Skeletal muscle satellite cell (primary cell): Measurements from ENCODE around the gene APCDD1.
"Not testable (repeated sequence)": the region's sequence is repeated elsewhere in the genome, so short reads cannot be mapped to it uniquely, and the experiment has no call there.

ENCODE experiments used
- H3K27me3 ChIP-seq: 2 replicates; pipeline ENCODE4 v1.7.0; 2013; ENCODE audit warnings: low read length; ENCODE audit not compliant: control insufficient read depth, insufficient read depth
- H3K36me3 ChIP-seq: 2 replicates; pipeline ENCODE4 v1.7.0; 2013; ENCODE audit warnings: mild to moderate bottlenecking, control low read depth, low read length; ENCODE audit not compliant: insufficient read depth
- H3K4me1 ChIP-seq: 2 replicates; pipeline ENCODE4 v1.7.0; 2013; ENCODE audit warnings: low read length; ENCODE audit not compliant: control insufficient read depth, insufficient read depth
- H3K4me2 ChIP-seq: 2 replicates; pipeline ENCODE4 v1.7.0; 2013; ENCODE audit warnings: mild to moderate bottlenecking, low read length
- H3K4me3 ChIP-seq: 2 replicates; pipeline ENCODE4 v1.7.0; 2013; ENCODE audit warnings: low read length
- H3K9ac ChIP-seq: 2 replicates; pipeline ENCODE4 v1.7.0; 2013; ENCODE audit warnings: mild to moderate bottlenecking, low read depth, low read length, moderate library complexity
- H3K9me3 ChIP-seq: replicated peaks from 2 replicates; pipeline ENCODE4 v1.7.0; 2013; ENCODE audit warnings: mild to moderate bottlenecking, control low read depth, low read length

APCDD1 gene

DNA sequence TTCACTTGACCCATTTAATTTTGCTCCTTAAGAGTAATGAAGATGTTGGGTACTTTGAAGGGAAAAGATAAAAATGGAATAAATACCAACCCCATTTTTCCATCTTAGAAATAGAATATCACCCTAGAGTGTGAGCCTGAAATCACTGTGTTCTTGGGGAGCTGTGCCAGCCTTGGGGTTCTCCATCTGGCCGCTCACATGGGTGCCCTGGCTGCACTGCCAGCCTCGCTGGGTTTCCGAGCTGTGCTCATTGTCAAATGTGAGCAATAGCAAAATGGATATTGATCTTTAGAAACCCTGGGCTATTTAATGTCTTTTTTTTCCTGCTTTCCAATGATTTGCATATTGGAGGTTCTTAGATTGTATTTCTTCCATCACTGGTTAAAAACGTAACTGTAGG lies 9.3 kb downstream of the APCDD1 start:
- H3K27me3 ChIP-seq: peaks cover 33% of the 10 kb centered on the region
- no peaks in the 10 kb centered on the region for H3K4me1 ChIP-seq
- no peak overlapping the region for H3K4me2 ChIP-seq
- H3K36me3 ChIP-seq: no peaks in the 10 kb centered on the region
- no peaks in the 10 kb centered on the region for H3K9me3 ChIP-seq
- H3K9ac ChIP-seq: no peak overlapping the region
- H3K4me3 ChIP-seq: no peak overlapping the region

- H3K36me3 ChIP-seq, H3K4me3 ChIP-seq, H3K9me3 ChIP-seq, H3K9ac ChIP-seq, H3K4me1 ChIP-seq, H3K4me2 ChIP-seq: not testable (repeated sequence)
- H3K27me3 ChIP-seq: peaks cover 30% of the 10 kb centered on the region
These were observed 9.8 kb downstream of the APCDD1 start for GRCh38 chr18:10464161-10464648.

DNA sequence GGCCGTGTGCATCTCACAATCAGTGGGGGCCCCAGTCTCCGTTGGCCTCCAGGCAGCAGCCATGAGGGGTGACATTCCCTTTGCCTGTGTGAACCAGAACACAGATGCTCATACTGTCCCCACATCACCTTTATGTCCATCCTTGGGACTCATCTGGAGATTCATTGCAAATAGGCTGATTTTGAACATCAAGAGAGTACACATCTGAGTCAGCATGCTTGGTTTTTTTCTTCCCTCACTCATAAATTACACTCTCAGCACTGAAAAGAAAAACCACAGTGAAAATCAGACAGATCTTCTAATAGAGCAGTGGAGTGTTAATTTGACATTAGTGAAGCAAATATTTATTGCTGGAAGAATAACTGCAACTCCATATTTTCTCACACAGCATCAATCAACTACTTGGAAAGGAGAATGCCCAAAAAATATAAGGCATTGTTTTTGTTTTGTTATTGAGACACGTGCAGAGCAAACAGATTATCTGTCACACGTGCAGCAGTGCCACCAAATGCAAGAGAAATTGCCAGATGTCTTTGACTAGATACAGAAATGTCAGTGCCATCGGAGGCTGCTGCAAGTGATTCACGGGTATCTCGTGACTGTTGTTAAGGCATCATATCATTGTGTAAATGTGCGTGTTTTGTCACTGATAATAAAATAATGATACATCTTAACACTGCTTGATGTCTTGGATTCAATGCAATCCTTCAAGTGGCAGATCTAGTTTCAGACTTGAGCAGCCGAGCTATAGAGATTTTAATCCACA lies 10.9 kb downstream of the APCDD1 start:
- H3K4me2 ChIP-seq: no peak overlapping the region
- no peaks in the 10 kb centered on the region for H3K4me1 ChIP-seq
- no peak overlapping the region for H3K9ac ChIP-seq
- peaks cover 33% of the 10 kb centered on the region for H3K27me3 ChIP-seq
- H3K36me3 ChIP-seq: no peaks in the 10 kb centered on the region
- H3K9me3 ChIP-seq: no peaks in the 10 kb centered on the region
- no peak overlapping the region for H3K4me3 ChIP-seq

GRCh38 chr18:10470429-10470828 lies 16.0 kb downstream of the APCDD1 start:
- Histone ChIP-seq H3K9ac (no peak overlapping the region), H3K27me3 (peaks cover 31% of the 10 kb centered on the region), H3K9me3 (no peaks in the 10 kb centered on the region), H3K4me2 (no peak overlapping the region), H3K4me1 (no peaks in the 10 kb centered on the region), H3K4me3 (no peak overlapping the region), H3K36me3 (no peaks in the 10 kb centered on the region)

GRCh38 chr18:10471574-10471973 lies 17.1 kb downstream of the APCDD1 start:
- Histone ChIP-seq H3K9me3 (no peaks in the 10 kb centered on the region), H3K4me1 (no peaks in the 10 kb centered on the region), H3K9ac (no peak overlapping the region), H3K4me2 (no peak overlapping the region), H3K4me3 (no peak overlapping the region), H3K27me3 (peaks cover 23% of the 10 kb centered on the region), H3K36me3 (no peaks in the 10 kb centered on the region)

DNA sequence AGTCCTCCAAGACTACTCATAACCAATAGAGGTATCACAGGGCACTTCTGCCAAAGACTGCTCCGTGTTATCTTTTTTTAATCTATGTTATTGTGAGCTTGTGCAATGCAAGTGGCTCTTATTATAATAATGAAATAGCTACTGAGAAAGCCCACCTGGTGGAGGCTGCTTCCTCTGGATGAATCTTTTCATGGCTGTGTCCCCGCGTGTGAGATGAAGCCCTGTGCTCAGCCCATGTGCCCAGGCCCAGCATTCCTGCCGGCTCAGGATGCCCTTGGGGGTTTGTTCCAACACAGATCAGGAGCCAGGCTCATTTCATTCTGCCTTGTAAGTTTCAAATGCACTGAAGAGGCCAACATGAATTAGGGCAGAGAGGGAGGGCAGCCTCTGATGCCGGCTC lies 18.7 kb downstream of the APCDD1 start:
- no peak overlapping the region for H3K4me3 ChIP-seq
- H3K4me1 ChIP-seq: no peaks in the 10 kb centered on the region
- H3K4me2 ChIP-seq: no peak overlapping the region
- no peaks in the 10 kb centered on the region for H3K9me3 ChIP-seq
- peaks cover 23% of the 10 kb centered on the region for H3K27me3 ChIP-seq
- H3K9ac ChIP-seq: no peak overlapping the region
- H3K36me3 ChIP-seq: no peaks in the 10 kb centered on the region

GRCh38 chr18:10474309-10474708 lies 19.9 kb downstream of the APCDD1 start:
- no peak overlapping the region for H3K9ac ChIP-seq
- H3K4me1 ChIP-seq: no peaks in the 10 kb centered on the region
- H3K4me3 ChIP-seq: no peak overlapping the region
- H3K36me3 ChIP-seq: no peaks in the 10 kb centered on the region
- H3K27me3 ChIP-seq: peaks cover 22% of the 10 kb centered on the region
- no peaks in the 10 kb centered on the region for H3K9me3 ChIP-seq
- H3K4me2 ChIP-seq: no peak overlapping the region

DNA sequence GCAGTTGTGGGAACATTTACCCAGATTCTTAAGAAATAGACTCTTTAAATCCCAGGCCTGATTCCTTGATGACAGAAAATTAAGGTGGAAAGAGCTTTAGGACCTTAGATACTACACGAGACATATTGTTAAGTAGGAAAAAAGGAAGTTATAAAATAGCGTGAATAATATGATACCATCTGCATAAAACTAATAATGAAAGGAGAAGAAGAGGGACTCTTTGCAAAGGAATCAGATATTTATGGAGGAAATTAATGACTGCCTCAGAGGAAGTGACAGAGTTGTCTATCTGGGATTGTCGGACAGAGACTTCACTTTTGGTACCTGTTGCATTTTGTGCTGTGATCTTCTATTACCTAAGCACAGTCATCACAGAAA lies 20.8 kb downstream of the APCDD1 start:
- Histone ChIP-seq H3K4me1 (no peaks in the 10 kb centered on the region), H3K27me3 (peaks cover 19% of the 10 kb centered on the region), H3K9me3 (no peaks in the 10 kb centered on the region), H3K4me3 (no peak overlapping the region), H3K36me3 (no peaks in the 10 kb centered on the region), H3K9ac (no peak overlapping the region), H3K4me2 (no peak overlapping the region)

DNA sequence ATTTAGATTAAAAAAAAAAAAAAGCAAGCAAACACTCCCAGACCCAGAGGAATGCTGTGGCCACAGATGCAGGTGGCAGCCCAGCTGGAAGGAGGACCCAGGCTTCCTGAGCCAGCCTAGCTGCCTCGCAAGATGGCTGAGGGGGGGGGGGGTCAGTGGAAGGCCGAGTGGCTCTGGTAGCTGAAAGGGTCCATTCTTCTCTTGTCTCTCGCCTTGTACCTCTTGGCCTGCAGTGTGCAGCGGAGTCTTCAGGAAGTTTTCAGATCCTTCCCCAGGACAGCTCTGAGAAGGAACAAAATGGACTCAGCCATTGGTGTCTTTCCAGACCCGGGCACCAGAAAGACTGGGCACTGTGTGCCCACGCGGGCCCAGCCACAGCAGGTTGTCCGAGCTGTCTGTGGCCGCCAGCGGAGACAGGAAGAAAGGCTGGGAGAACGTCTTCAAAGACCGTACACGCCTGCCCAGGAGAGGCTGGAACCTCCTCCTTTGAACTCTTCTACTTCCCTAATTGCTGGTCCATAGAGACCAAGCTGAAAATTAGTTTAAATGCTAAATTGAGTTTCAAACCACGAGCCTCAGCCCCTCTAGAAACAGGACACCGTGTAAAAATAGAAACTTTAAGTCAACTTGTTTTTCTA lies 21.3 kb downstream of the APCDD1 start:
- Histone ChIP-seq H3K9ac (no peak overlapping the region), H3K27me3 (peaks cover 19% of the 10 kb centered on the region), H3K4me1 (no peaks in the 10 kb centered on the region), H3K4me2 (no peak overlapping the region), H3K9me3 (no peaks in the 10 kb centered on the region), H3K4me3 (no peak overlapping the region), H3K36me3 (no peaks in the 10 kb centered on the region)

- H3K27me3 ChIP-seq: peaks cover 16% of the 10 kb centered on the region
- no peaks in the 10 kb centered on the region for H3K4me1 ChIP-seq
- H3K36me3 ChIP-seq: no peaks in the 10 kb centered on the region
- H3K4me2 ChIP-seq: no peak overlapping the region
- no peaks in the 10 kb centered on the region for H3K9me3 ChIP-seq
- no peak overlapping the region for H3K9ac ChIP-seq
- no peak overlapping the region for H3K4me3 ChIP-seq
These were observed 21.9 kb downstream of the APCDD1 start for GRCh38 chr18:10476338-10476791.

GRCh38 chr18:10477121-10477862 lies 22.9 kb downstream of the APCDD1 start:
- Histone ChIP-seq H3K4me2 (no peak overlapping the region), H3K4me1 (no peaks in the 10 kb centered on the region), H3K9ac (no peak overlapping the region), H3K9me3 (no peaks in the 10 kb centered on the region), H3K4me3 (no peak overlapping the region), H3K36me3 (no peaks in the 10 kb centered on the region), H3K27me3 (peaks cover 20% of the 10 kb centered on the region)
